GM23338 (cell line): ENCODE measurements around the gene MDH1B. TPM values are rescaled to one million over a fixed set of nuclear protein-coding genes. Genes with fewer than 3 reads are reported as not detected.

Source experiments
- ATAC-seq: fragments of 200-7000 bp; cut with Tn5 transposase; 3 replicates; pipeline ENCODE4 v1.9.1; 2020
- DNase-seq: peaks from one replicate; pipeline ENCODE4 v3.0.0-alpha.2; 2015; ENCODE audit warnings: low spot score
- H2AFZ ChIP-seq: fragments of 200-600 bp; sonication (generic); 2 replicates; pipeline ENCODE4 v1.8.0; 2016; ENCODE audit warnings: antibody characterized with exemption, mild to moderate bottlenecking, moderate library complexity
- H3F3A ChIP-seq: fragments of 200-600 bp; sonication (generic); replicated peaks from 2 replicates; pipeline ENCODE4 v1.8.0; 2017; ENCODE audit warnings: antibody characterized with exemption, mixed run types, low read depth
- H3K27ac ChIP-seq: fragments of 200-600 bp; sonication (generic); 2 replicates; pipeline ENCODE4 v1.6.1; 2016; ENCODE audit warnings: low read depth
- H3K27me3 ChIP-seq: fragments of 200-600 bp; sonication (generic); 2 replicates; pipeline ENCODE4 v1.8.0; 2016; ENCODE audit warnings: mild to moderate bottlenecking, mixed run types, moderate library complexity; ENCODE audit not compliant: insufficient read depth
- H3K36me3 ChIP-seq: fragments of 200-600 bp; sonication (generic); 2 replicates; pipeline ENCODE4 v1.8.0; 2016; ENCODE audit warnings: mild to moderate bottlenecking; ENCODE audit not compliant: insufficient read depth
- H3K4me1 ChIP-seq: fragments of 200-600 bp; sonication (generic); 2 replicates; pipeline ENCODE4 v1.8.0; 2016; ENCODE audit warnings: mild to moderate bottlenecking, moderate library complexity; ENCODE audit not compliant: insufficient read depth
- H3K4me2 ChIP-seq: fragments of 200-600 bp; sonication (generic); 2 replicates; pipeline ENCODE4 v1.7.1; 2017; ENCODE audit warnings: mixed run types
- H3K4me3 ChIP-seq: fragments of 200-600 bp; sonication (generic); 2 replicates; pipeline ENCODE4 v1.6.1; 2016; ENCODE audit warnings: mixed run types
- H3K79me2 ChIP-seq: fragments of 200-600 bp; sonication (generic); replicated peaks from 2 replicates; pipeline ENCODE4 v1.8.0; 2017; ENCODE audit warnings: mild to moderate bottlenecking; ENCODE audit not compliant: insufficient read depth
- H3K9me2 ChIP-seq: fragments of 200-600 bp; sonication (generic); 2 replicates; pipeline ENCODE4 v1.8.0; 2017; ENCODE audit not compliant: insufficient read depth
- H4K20me1 ChIP-seq: fragments of 200-600 bp; sonication (generic); replicated peaks from 2 replicates; pipeline ENCODE4 v1.8.0; 2017; ENCODE audit warnings: mild to moderate bottlenecking; ENCODE audit not compliant: insufficient read depth
- H3K27ac Mint-ChIP-seq: 2 replicates; pipeline ENCODE4 v1.8.0; 2020; ENCODE audit warnings: inconsistent platforms, mild to moderate bottlenecking, moderate library complexity, mixed read lengths
- H3K27me3 Mint-ChIP-seq: 3 replicates; pipeline ENCODE4 v1.8.0; 2022; ENCODE audit warnings: low read depth, mild to moderate bottlenecking, moderate library complexity, mixed read lengths, inconsistent platforms; ENCODE audit not compliant: insufficient read depth, poor library complexity
- H3K36me3 Mint-ChIP-seq: 3 replicates; pipeline ENCODE4 v1.8.0; 2021; ENCODE audit warnings: low read depth, mild to moderate bottlenecking, inconsistent platforms, moderate library complexity, mixed read lengths
- H3K4me1 Mint-ChIP-seq: 3 replicates; pipeline ENCODE4 v1.8.0; 2020; ENCODE audit warnings: mild to moderate bottlenecking, inconsistent platforms, mixed read lengths
- H3K4me3 Mint-ChIP-seq: 3 replicates; pipeline ENCODE4 v1.8.0; 2021; ENCODE audit warnings: moderate library complexity, mild to moderate bottlenecking, inconsistent platforms, mixed read lengths
- H3K9me3 Mint-ChIP-seq: 3 replicates; pipeline ENCODE4 v1.8.0; 2020; ENCODE audit warnings: moderate library complexity, mild to moderate bottlenecking, inconsistent platforms, mixed read lengths
- CREB1 ChIP-seq: fragments of 250-450 bp; sonication (Bioruptor Pico); IDR thresholded peaks from 2 replicates; pipeline ENCODE4 v1.5.0; 2020; ENCODE audit warnings: low read depth, mild to moderate bottlenecking, moderate library complexity
- EZH2 ChIP-seq: fragments of 200-600 bp; sonication (generic); IDR thresholded peaks from one replicate; pipeline ENCODE4 v1.8.0; 2017; ENCODE audit warnings: antibody characterized with exemption, mild to moderate bottlenecking, low read depth; ENCODE audit not compliant: unreplicated experiment
- EZH2phosphoT487 ChIP-seq: fragments of 200-600 bp; sonication (generic); IDR thresholded peaks from one replicate; pipeline ENCODE4 v1.8.1; 2018; ENCODE audit warnings: antibody characterized with exemption; ENCODE audit not compliant: unreplicated experiment
- JUNB ChIP-seq: IDR thresholded peaks from one replicate; pipeline ENCODE4 v1.6.1; 2016; ENCODE audit warnings: antibody characterized with exemption; ENCODE audit not compliant: unreplicated experiment
- REST ChIP-seq: IDR thresholded peaks from one replicate; pipeline ENCODE4 v1.6.1; 2018; ENCODE audit warnings: antibody characterized with exemption; ENCODE audit not compliant: unreplicated experiment
- STAT1 ChIP-seq: IDR thresholded peaks from one replicate; pipeline ENCODE4 v1.6.1; 2016; ENCODE audit warnings: antibody characterized with exemption; ENCODE audit not compliant: unreplicated experiment
- ZNF114 ChIP-seq: fragments of 250-450 bp; sonication (Bioruptor Pico); IDR thresholded peaks from 2 replicates; pipeline ENCODE4 v1.5.0; 2020; ENCODE audit warnings: mild to moderate bottlenecking, moderate library complexity
- ZNF462 ChIP-seq: fragments of 250-450 bp; sonication (Bioruptor Pico); IDR thresholded peaks from 2 replicates; pipeline ENCODE4 v1.5.0; 2020; ENCODE audit warnings: mild to moderate bottlenecking, moderate library complexity
- polyA plus RNA-seq: library from polyadenylated mRNA; unstranded; fragments of >200 nt; fragmentation: Nextera tagmentation; extraction: Ambion mirVana; gene quantifications from 2 replicates; pipeline ENCODE4 v1.2.1, GENCODE V29; 2016
- total RNA-seq: library from RNA; depleted of rRNA; stranded (reverse); fragments of >200 nt; shearing (Covaris generic); gene quantifications from 2 replicates; pipeline ENCODE4 v1.2.3, GENCODE V29; 2014

Gene MDH1B
- total and polyA plus RNA-seq, 2 experiments from 2014 or later: 1.7 to 1.8 TPM

DNA sequence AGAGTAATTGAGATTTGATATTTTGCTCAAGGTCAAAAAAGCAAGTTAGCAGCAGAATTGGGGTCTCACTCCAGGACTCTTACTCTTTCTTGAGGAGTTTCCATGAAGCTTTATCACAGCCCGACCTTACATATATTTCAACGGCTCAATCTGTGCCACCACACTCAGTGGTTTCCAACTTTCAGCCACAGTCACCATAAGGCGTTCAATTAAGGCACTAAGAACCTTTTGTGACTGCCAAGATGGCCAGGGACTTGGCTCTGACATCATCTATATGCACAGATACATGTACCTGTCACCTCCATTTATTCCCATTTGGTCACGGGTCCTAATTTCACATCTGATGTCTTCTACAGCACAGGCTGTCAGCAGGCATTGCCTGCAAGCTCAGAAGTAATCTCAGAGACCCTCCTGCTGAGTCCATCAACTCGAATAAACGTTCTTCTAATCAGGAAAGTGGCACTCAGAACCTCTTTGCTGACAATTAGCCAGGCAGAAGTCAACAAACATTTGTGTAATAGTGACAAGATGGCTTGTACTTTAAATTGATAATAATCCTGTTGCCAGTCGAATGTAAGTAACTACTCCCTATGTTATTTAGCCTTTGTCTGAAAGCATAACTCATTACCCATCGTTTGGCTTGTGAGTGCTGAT, 63.0 kb downstream of the MDH1B start:
- Histone ChIP-seq H3F3A (no peaks in the 10 kb centered on the region), H3K4me3 (no peak overlapping the region), H3K27ac (no peak overlapping the region), H3K4me2 (no peak overlapping the region), H2AFZ (no peak overlapping the region), H4K20me1 (no peaks in the 10 kb centered on the region), H3K27me3 (no peaks in the 10 kb centered on the region), H3K9me2 (no peaks in the 10 kb centered on the region), H3K4me1 (no peaks in the 10 kb centered on the region), H3K36me3 (no peaks in the 10 kb centered on the region), H3K79me2 (no peaks in the 10 kb centered on the region)
- Mint-ChIP-seq H3K4me1 (no peaks in the 10 kb centered on the region), H3K27me3 (peaks cover 2% of the 10 kb centered on the region), H3K27ac (no peak overlapping the region), H3K4me3 (no peak overlapping the region), H3K9me3 (no peaks in the 10 kb centered on the region), H3K36me3 (no peaks in the 10 kb centered on the region)
- no peak for ATAC-seq
- TF ChIP-seq EZH2 (no peak), CREB1 (CRISPR knock-in tag) (no peak), JUNB (no peak), STAT1 (no peak), REST (no peak)
- DNase-seq: no peak

DNA sequence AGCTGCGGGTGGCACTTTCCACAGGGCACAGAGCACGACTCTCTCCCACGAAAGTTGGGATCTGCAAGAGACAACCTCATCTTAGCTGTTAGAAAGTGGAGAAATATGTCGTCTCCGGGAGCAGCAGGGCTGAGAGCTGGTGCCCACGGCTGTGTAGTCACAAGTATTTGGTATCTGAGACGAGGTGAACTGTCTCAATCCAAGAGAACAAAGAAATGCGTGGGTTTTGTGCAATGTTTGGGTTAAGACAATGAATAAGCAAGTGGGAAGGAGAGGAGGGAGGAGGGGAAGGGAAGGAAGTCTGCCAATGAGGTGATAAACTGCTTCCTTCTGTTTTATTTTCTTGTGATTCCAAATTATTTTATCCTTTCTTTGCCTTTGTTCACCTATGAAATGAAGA, 65.0 kb downstream of the MDH1B start:
- H2AFZ ChIP-seq: peak overlapping the region; percentile 96
- no peak overlapping the region for H3K4me2 ChIP-seq
- H3K79me2 ChIP-seq: no peaks in the 10 kb centered on the region
- no peaks in the 10 kb centered on the region for H3K4me1 Mint-ChIP-seq
- no peaks in the 10 kb centered on the region for H3K9me3 Mint-ChIP-seq
- DNase-seq: no peak
- no peaks in the 10 kb centered on the region for H3K36me3 Mint-ChIP-seq
- no peaks in the 10 kb centered on the region for H3K27me3 ChIP-seq
- no peaks in the 10 kb centered on the region for H3K4me1 ChIP-seq
- H4K20me1 ChIP-seq: no peaks in the 10 kb centered on the region
- no peak overlapping the region for H3K27ac Mint-ChIP-seq
- H3K4me3 Mint-ChIP-seq: no peak overlapping the region
- no peak overlapping the region for H3K4me3 ChIP-seq
- H3K36me3 ChIP-seq: no peaks in the 10 kb centered on the region
- H3K27ac ChIP-seq: no peak overlapping the region
- no peaks in the 10 kb centered on the region for H3K9me2 ChIP-seq
- no peaks in the 10 kb centered on the region for H3F3A ChIP-seq
- ATAC-seq: no peak
- peaks cover 2% of the 10 kb centered on the region for H3K27me3 Mint-ChIP-seq
- TF ChIP-seq EZH2phosphoT487 (no peak), JUNB (no peak), REST (no peak), ZNF114 (CRISPR knock-in tag) (no peak), ZNF462 (CRISPR knock-in tag) (no peak)
